GM18873 (cell line): ENCODE data around the gene DEGS2.
A peak's percentile ranks its signal among the peaks of the same experiment; 100 is the strongest.
"Not testable (repeated sequence)": the region's sequence is repeated elsewhere in the genome, so short reads cannot be mapped to it uniquely, and the experiment has no call there.

ENCODE experiments used
- ATAC-seq: cut with Tn5 transposase; IDR thresholded peaks from one replicate; pipeline ENCODE4 v1.9.1; 2021; ENCODE audit warnings: mild to moderate bottlenecking, moderate library complexity, moderate number of reproducible peaks; ENCODE audit not compliant: unreplicated experiment, low FRiP score

The DEGS2 gene

GRCh38 chr14:100159094-100159864 lies at the start of gene DEGS2:
Gene DEGS2 (minus strand): TSS chr14:100159645. CDS start chr14:100159587, 58 bp downstream.
- ATAC-seq = no peak

- not testable (repeated sequence) for ATAC-seq
Observed at GRCh38 chr14:100208136-100208535, 48.7 kb upstream of the DEGS2 start.

GRCh38 chr14:100207588-100207987 lies 48.1 kb upstream of the DEGS2 start:
- ATAC-seq = not testable (repeated sequence)

- not testable (repeated sequence) for ATAC-seq
Observed at GRCh38 chr14:100204835-100205167, 45.4 kb upstream of the DEGS2 start.

- no peak for ATAC-seq
Observed at GRCh38 chr14:100203962-100204834, 44.8 kb upstream of the DEGS2 start.

- ATAC-seq = no peak
Observed at GRCh38 chr14:100203146-100203545, 43.7 kb upstream of the DEGS2 start.

- no peak for ATAC-seq
Observed at GRCh38 chr14:100202712-100203111, 43.3 kb upstream of the DEGS2 start.

- no peak for ATAC-seq
Observed at GRCh38 chr14:100201701-100202100, 42.3 kb upstream of the DEGS2 start.

- no peak for ATAC-seq
Observed at GRCh38 chr14:100200311-100200710, 40.9 kb upstream of the DEGS2 start.

GRCh38 chr14:100199240-100199860 lies 39.9 kb upstream of the DEGS2 start:
- ATAC-seq = no peak

GRCh38 chr14:100193417-100194357 lies 34.2 kb upstream of the DEGS2 start:
- ATAC-seq = no peak

- peak; percentile 98 for ATAC-seq
Observed at GRCh38 chr14:100192672-100193416, 33.4 kb upstream of the DEGS2 start.

GRCh38 chr14:100192250-100192671 lies 32.8 kb upstream of the DEGS2 start:
- no peak for ATAC-seq

- no peak for ATAC-seq
Observed at GRCh38 chr14:100191584-100192249, 32.3 kb upstream of the DEGS2 start.

GRCh38 chr14:100190126-100190525 lies 30.7 kb upstream of the DEGS2 start:
- ATAC-seq = no peak

- no peak for ATAC-seq
Observed at GRCh38 chr14:100188392-100189030, 29.1 kb upstream of the DEGS2 start.

GRCh38 chr14:100187247-100187833 lies 27.9 kb upstream of the DEGS2 start:
- no peak for ATAC-seq
